ENCODE data around the gene FBXL5. TPM values are rescaled to one million over a fixed set of nuclear protein-coding genes. Genes with fewer than 3 reads are reported as not detected.

Gene FBXL5
- polyA plus RNA-seq, 4 donors, result 38.4 to 63.6 (median 53.6) TPM

DNA sequence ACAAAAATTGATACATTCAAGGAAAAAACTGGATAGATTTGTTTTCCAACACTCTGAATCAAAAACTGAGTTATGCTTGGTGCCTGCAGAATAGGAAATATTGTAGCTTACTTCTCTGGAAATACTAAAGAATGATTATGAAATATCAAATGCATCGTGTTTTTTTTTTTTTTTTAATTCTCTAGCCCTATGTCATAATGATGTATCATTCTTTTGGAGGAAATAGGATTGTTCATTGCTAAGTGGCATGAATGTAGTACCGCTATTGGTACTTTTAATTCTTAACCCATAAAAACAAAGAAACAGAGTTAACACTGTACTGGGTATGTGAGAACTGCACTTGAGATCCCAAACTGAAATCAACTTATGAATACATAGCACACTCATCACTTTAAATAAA lies 18.9 kb upstream of the FBXL5 start:
- FAIRE-seq (no peak), DNase-seq (no peak)
- Histone ChIP-seq H3K36me3 (ENCODE audit: control insufficient read depth in 3 of 3, insufficient read depth in 2 of 3, low read depth in 1 of 3, low read length in 3 of 3) (no peaks in the 10 kb centered on the region), H3K27me3 (ENCODE audit: control insufficient read depth in 3 of 3, insufficient read depth in 3 of 3, low read length in 3 of 3) (no peaks in the 10 kb centered on the region), H3K27ac (ENCODE audit: low read depth in 1 of 3, low read length in 2 of 3) (no peak overlapping the region), H3K4me1 (ENCODE audit: control insufficient read depth in 3 of 3, insufficient read depth in 2 of 3, low read depth in 1 of 3, low read length in 2 of 3) (peaks cover 0 to 4% (median 0%) of the 10 kb centered on the region in 3 donors), H3K9me3 (ENCODE audit: control insufficient read depth in 2 of 2, insufficient read depth in 1 of 2, low read depth in 1 of 2, low read length in 1 of 2) (no peaks in the 10 kb centered on the region), H3K4me3 (ENCODE audit: low read depth in 1 of 3, low read length in 3 of 3) (no peak overlapping the region)
- 87 to 93% (median 90%) methylated on average over 2 of the region's 2 CpGs for WGBS, 3 donors

GRCh38 chr4:15673337-15673736 lies 18.2 kb upstream of the FBXL5 start:
- no peak for FAIRE-seq
- no peaks in the 10 kb centered on the region for H3K9me3 ChIP-seq (ENCODE audit: control insufficient read depth in 2 of 2, insufficient read depth in 1 of 2, low read depth in 1 of 2, low read length in 1 of 2)
- H3K4me1 ChIP-seq (ENCODE audit: control insufficient read depth in 3 of 3, insufficient read depth in 2 of 3, low read depth in 1 of 3, low read length in 2 of 3), result peaks cover 0 to 4% (median 0%) of the 10 kb centered on the region in 3 donors
- no peak overlapping the region for H3K4me3 ChIP-seq (ENCODE audit: low read depth in 1 of 3, low read length in 3 of 3)
- H3K27ac ChIP-seq (ENCODE audit: low read depth in 1 of 3, low read length in 2 of 3), result no peak overlapping the region
- DNase-seq, result no peak
- H3K27me3 ChIP-seq (ENCODE audit: control insufficient read depth in 3 of 3, insufficient read depth in 3 of 3, low read length in 3 of 3), result no peaks in the 10 kb centered on the region
- no peaks in the 10 kb centered on the region for H3K36me3 ChIP-seq (ENCODE audit: control insufficient read depth in 3 of 3, insufficient read depth in 2 of 3, low read depth in 1 of 3, low read length in 3 of 3)
- 98 to 100% (median 100%) methylated on average over 1 of the region's 1 CpG for WGBS, 3 donors

DNA sequence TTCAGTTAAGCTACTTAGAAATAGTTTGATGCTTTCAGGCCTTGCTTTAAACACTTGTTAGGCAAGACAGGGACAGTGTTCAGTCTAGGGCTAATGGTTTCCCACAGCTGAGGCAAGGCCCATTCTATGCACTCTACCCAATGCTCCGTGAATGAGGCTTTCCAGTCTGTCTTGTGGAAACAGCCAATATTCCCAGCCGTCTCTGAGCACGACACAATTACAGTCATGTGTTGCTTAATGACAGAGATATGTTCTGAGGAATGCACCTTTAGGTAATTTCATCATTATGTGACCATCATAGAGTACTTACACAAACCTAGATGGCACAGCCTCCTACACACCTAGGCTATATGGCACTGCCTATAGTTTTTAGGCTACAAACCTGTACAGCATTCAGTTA lies 16.9 kb upstream of the FBXL5 start:
- H3K27ac ChIP-seq (ENCODE audit: low read depth in 1 of 3, low read length in 2 of 3), result no peak overlapping the region

DNA sequence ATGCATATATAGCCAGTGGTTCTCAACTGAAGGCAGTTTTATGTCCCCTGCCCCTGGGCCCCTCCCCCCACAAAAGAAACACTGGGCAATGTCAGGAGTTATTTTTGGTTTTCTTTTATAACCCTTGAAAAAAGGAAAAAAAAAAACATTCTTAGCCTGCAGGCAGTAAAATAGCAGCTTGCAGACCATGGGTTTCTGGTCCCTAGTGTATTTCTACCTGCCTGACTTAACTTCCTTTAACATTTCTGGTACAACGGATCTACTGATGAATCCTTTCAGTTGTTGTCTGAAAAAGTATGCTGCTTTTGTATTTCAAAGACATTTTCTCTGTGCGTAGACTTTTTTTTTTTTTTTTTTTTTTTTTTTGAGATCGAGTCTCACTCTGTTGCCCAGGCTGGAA lies 15.4 kb upstream of the FBXL5 start:
- 89 to 94% (median 94%) methylated on average over 2 to 3 of the region's 3 CpGs for WGBS, 3 donors
- DNase-seq (no peak), FAIRE-seq (no peak)
- no peak overlapping the region for H3K4me3 ChIP-seq (ENCODE audit: low read depth in 1 of 3, low read length in 3 of 3)
- no peaks in the 10 kb centered on the region for H3K27me3 ChIP-seq (ENCODE audit: control insufficient read depth in 3 of 3, insufficient read depth in 3 of 3, low read length in 3 of 3)
- H3K36me3 ChIP-seq (ENCODE audit: control insufficient read depth in 3 of 3, insufficient read depth in 2 of 3, low read depth in 1 of 3, low read length in 3 of 3), result no peaks in the 10 kb centered on the region
- no peak overlapping the region for H3K27ac ChIP-seq (ENCODE audit: low read depth in 1 of 3, low read length in 2 of 3)
- peaks cover 0 to 2% (median 0%) of the 10 kb centered on the region in 3 donors for H3K4me1 ChIP-seq (ENCODE audit: control insufficient read depth in 3 of 3, insufficient read depth in 2 of 3, low read depth in 1 of 3, low read length in 2 of 3)
- no peaks in the 10 kb centered on the region for H3K9me3 ChIP-seq (ENCODE audit: control insufficient read depth in 2 of 2, insufficient read depth in 1 of 2, low read depth in 1 of 2, low read length in 1 of 2)

More for the DNA sequence above, 16.9 kb upstream of the FBXL5 start:
- Histone ChIP-seq H3K9me3 (ENCODE audit: control insufficient read depth in 2 of 2, insufficient read depth in 1 of 2, low read depth in 1 of 2, low read length in 1 of 2) (no peaks in the 10 kb centered on the region), H3K4me1 (ENCODE audit: control insufficient read depth in 3 of 3, insufficient read depth in 2 of 3, low read depth in 1 of 3, low read length in 2 of 3) (peaks cover 0 to 2% (median 0%) of the 10 kb centered on the region in 3 donors), H3K36me3 (ENCODE audit: control insufficient read depth in 3 of 3, insufficient read depth in 2 of 3, low read depth in 1 of 3, low read length in 3 of 3) (no peaks in the 10 kb centered on the region), H3K4me3 (ENCODE audit: low read depth in 1 of 3, low read length in 3 of 3) (no peak overlapping the region), H3K27me3 (ENCODE audit: control insufficient read depth in 3 of 3, insufficient read depth in 3 of 3, low read length in 3 of 3) (no peaks in the 10 kb centered on the region)
- DNase-seq (peak in 1 of 2 donors; percentile 32), FAIRE-seq (no peak)
- WGBS, 3 donors, result 95 to 96% (median 96%) methylated on average over 3 of the region's 3 CpGs

DNA sequence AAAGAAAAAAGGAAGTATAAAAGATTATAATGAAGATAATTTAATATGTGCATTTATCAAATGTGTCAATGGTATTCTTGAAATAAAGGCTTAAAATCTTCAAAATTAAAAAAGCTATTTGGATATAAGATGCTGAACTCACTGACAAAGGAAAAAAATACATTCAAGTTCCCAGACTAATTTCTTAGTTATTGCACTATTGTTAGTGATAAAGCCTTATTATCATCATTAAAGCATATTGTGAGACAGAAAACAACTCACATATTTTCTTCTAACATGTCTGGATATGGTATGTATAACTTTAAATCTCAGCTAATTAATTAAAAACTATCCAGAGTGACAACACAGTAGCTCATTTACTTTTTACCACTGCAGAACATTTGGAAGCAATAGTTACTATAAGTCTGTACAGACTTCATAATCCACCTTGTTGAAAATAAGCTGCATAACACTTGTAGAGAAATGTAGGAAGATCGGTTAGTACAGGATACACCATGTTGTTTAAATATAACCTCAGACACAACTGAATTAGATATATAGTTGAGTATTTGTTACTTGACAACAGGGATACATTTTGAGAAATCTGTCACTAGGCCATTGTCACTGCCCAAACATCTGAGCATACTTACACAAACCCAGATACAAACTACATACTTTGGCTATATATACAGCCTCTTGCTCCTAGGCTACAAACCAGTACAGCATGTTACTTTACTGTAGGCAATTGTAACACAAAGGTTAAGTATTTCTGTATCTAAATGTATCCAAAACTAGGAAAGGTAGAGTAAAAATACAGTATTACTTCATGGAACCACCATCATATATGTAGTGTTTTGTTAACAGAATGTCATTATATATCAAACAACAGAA lies 13.6 kb upstream of the FBXL5 start:
- Histone ChIP-seq H3K27ac (ENCODE audit: low read depth in 1 of 3, low read length in 2 of 3) (no peak overlapping the region), H3K27me3 (ENCODE audit: control insufficient read depth in 3 of 3, insufficient read depth in 3 of 3, low read length in 3 of 3) (no peaks in the 10 kb centered on the region), H3K9me3 (ENCODE audit: control insufficient read depth in 2 of 2, insufficient read depth in 1 of 2, low read depth in 1 of 2, low read length in 1 of 2) (no peaks in the 10 kb centered on the region), H3K4me3 (ENCODE audit: low read depth in 1 of 3, low read length in 3 of 3) (no peak overlapping the region), H3K36me3 (ENCODE audit: control insufficient read depth in 3 of 3, insufficient read depth in 2 of 3, low read depth in 1 of 3, low read length in 3 of 3) (no peaks in the 10 kb centered on the region), H3K4me1 (ENCODE audit: control insufficient read depth in 3 of 3, insufficient read depth in 2 of 3, low read depth in 1 of 3, low read length in 2 of 3) (peaks cover 0 to 2% (median 0%) of the 10 kb centered on the region in 3 donors)
- FAIRE-seq (no peak), DNase-seq (no peak)
- WGBS, 3 donors, result 81 to 90% (median 89%) methylated on average over 1 of the region's 1 CpG

DNA sequence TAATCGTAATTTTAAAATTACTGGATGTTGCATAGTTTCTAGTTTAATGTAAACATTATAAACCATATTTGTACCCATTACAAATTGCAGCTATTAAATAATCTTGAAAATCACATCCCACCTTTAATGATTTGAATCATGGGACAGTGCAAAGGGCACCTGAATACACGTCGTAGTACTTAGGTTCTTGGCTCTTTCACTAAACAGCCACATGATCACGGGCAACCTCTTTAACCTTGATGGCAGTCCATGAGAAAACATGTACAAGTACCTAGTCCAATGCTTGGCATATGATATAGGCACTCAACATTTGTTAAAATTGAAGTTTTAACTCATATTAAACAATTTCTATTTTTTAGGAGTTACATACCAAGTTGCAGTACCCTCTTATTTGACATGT lies 11.8 kb upstream of the FBXL5 start:
- no peaks in the 10 kb centered on the region for H3K27me3 ChIP-seq (ENCODE audit: control insufficient read depth in 3 of 3, insufficient read depth in 3 of 3, low read length in 3 of 3)
- DNase-seq (peak in 1 of 2 donors; percentile 45), FAIRE-seq (peak; percentile 15)
- H3K4me3 ChIP-seq (ENCODE audit: low read depth in 1 of 3, low read length in 3 of 3), result no peak overlapping the region
- no peak overlapping the region for H3K27ac ChIP-seq (ENCODE audit: low read depth in 1 of 3, low read length in 2 of 3)
- H3K36me3 ChIP-seq (ENCODE audit: control insufficient read depth in 3 of 3, insufficient read depth in 2 of 3, low read depth in 1 of 3, low read length in 3 of 3), result no peaks in the 10 kb centered on the region
- 36 to 75% (median 70%) methylated on average over 4 of the region's 4 CpGs for WGBS, 3 donors
- no peaks in the 10 kb centered on the region for H3K4me1 ChIP-seq (ENCODE audit: control insufficient read depth in 3 of 3, insufficient read depth in 2 of 3, low read depth in 1 of 3, low read length in 2 of 3)
- H3K9me3 ChIP-seq (ENCODE audit: control insufficient read depth in 2 of 2, insufficient read depth in 1 of 2, low read depth in 1 of 2, low read length in 1 of 2), result no peaks in the 10 kb centered on the region

- WGBS, 3 donors, result 74 to 80% (median 78%) methylated on average over 3 of the region's 3 CpGs
- Histone ChIP-seq H3K36me3 (ENCODE audit: control insufficient read depth in 3 of 3, insufficient read depth in 2 of 3, low read depth in 1 of 3, low read length in 3 of 3) (no peaks in the 10 kb centered on the region), H3K27me3 (ENCODE audit: control insufficient read depth in 3 of 3, insufficient read depth in 3 of 3, low read length in 3 of 3) (no peaks in the 10 kb centered on the region), H3K9me3 (ENCODE audit: control insufficient read depth in 2 of 2, insufficient read depth in 1 of 2, low read depth in 1 of 2, low read length in 1 of 2) (no peaks in the 10 kb centered on the region), H3K4me1 (ENCODE audit: control insufficient read depth in 3 of 3, insufficient read depth in 2 of 3, low read depth in 1 of 3, low read length in 2 of 3) (no peaks in the 10 kb centered on the region), H3K27ac (ENCODE audit: low read depth in 1 of 3, low read length in 2 of 3) (peak overlapping the region in 1 of 3 donors; percentile 48), H3K4me3 (ENCODE audit: low read depth in 1 of 3, low read length in 3 of 3) (no peak overlapping the region)
- FAIRE-seq (no peak), DNase-seq (peak; percentile 42 to 73)
Observed at GRCh38 chr4:15665753-15666365, 10.7 kb upstream of the FBXL5 start.

DNA sequence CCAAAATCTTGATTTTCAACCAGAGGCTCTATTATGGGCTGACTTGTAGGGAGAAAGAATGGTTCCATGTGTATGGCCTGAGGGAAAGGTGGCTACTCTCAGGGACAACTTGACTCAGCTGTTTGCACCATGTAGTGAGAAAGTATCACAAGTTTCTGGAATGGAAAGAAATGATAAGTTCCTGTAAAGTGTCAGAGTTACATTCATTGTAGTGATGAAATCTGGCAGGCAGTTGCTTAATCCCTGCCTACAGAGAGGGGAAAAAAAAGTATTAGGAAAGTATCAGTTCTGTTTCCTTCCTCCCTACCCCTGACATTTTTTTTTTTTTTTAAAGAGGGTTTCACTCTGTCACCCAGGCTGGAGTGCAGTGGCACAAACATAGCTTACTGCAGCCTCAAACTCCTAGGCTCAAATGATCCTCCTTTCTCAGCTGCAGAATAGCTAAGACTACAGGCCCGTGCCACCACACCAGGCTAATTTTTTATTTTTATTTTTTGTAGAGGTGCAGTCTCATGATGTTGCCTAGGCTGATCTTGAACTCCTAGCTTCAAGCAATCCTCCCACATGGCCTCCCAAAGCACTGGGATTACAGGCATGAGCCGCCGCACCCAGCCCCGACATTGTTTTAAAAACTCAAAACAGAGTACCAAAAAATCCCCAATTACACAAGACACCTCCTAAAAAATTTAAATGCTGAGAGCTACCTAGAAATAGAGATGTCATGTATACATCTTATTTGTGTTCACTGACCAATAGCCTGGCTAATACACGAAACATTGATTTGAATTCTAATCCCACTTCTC lies 4.8 kb upstream of the FBXL5 start:
- no peak for FAIRE-seq
- DNase-seq, result no peak
- no peaks in the 10 kb centered on the region for H3K36me3 ChIP-seq (ENCODE audit: control insufficient read depth in 3 of 3, insufficient read depth in 2 of 3, low read depth in 1 of 3, low read length in 3 of 3)
- 90 to 96% (median 94%) methylated on average over 5 of the region's 5 CpGs for WGBS, 3 donors
- no peaks in the 10 kb centered on the region for H3K27me3 ChIP-seq (ENCODE audit: control insufficient read depth in 3 of 3, insufficient read depth in 3 of 3, low read length in 3 of 3)
- no peak overlapping the region for H3K4me3 ChIP-seq (ENCODE audit: low read depth in 1 of 3, low read length in 3 of 3)
- no peak overlapping the region for H3K27ac ChIP-seq (ENCODE audit: low read depth in 1 of 3, low read length in 2 of 3)
- no peaks in the 10 kb centered on the region for H3K9me3 ChIP-seq (ENCODE audit: control insufficient read depth in 2 of 2, insufficient read depth in 1 of 2, low read depth in 1 of 2, low read length in 1 of 2)
- peaks cover 0 to 7% (median 5%) of the 10 kb centered on the region in 3 donors for H3K4me1 ChIP-seq (ENCODE audit: control insufficient read depth in 3 of 3, insufficient read depth in 2 of 3, low read depth in 1 of 3, low read length in 2 of 3)
